SK-N-SH (cell line): ENCODE data around the gene FBN1. TPM values are rescaled to one million over a fixed set of nuclear protein-coding genes. Genes with fewer than 3 reads are reported as not detected.

Source experiments
- CTCF ChIA-PET: fragments of 300-600, 350-600 bp; formaldehyde crosslinking; extraction: SDS; loops from one replicate; lab custom pipeline; 2021; lab: Yijun Ruan, JAX
- POLR2A ChIA-PET: fragments of 350-600 bp; sonication (Branson Sonifier 250); formaldehyde crosslinking; extraction: SDS; loops from one replicate; lab custom pipeline; 2020; ENCODE audit warnings: antibody characterized with exemption, inconsistent platforms; lab: Yijun Ruan, JAX
- DNase-seq: peaks from one replicate; pipeline ENCODE4 v3.0.0; 2012
- H2AFZ ChIP-seq: fragments of 200-600 bp; sonication (generic); 2 replicates; pipeline ENCODE4 v1.8.1; 2016; ENCODE audit warnings: antibody characterized with exemption, mild to moderate bottlenecking, low read depth
- H3F3A ChIP-seq: fragments of 200-600 bp; sonication (generic); replicated peaks from 2 replicates; pipeline ENCODE3; 2016; ENCODE audit warnings: antibody characterized with exemption, mild to moderate bottlenecking; ENCODE audit not compliant: insufficient read depth
- H3K27ac ChIP-seq, 2 experiments: fragments of 200-500 bp in 1 of 2; fragments of 200-600 bp in 1 of 2; sonication (Bioruptor generic) in 1 of 2; sonication (generic), shearing (Covaris generic) in 1 of 2; 2 replicates each; pipeline versions ENCODE4 v1.5.1 to v1.6.1; 2014 to 2016; ENCODE audit warnings: low read depth in 2 of 2, inconsistent platforms in 1 of 2, low read length in 1 of 2, mild to moderate bottlenecking in 1 of 2, mixed read lengths in 1 of 2
- H3K27me3 ChIP-seq: fragments of 200-600 bp; sonication (generic), shearing (Covaris generic); 2 replicates; pipeline ENCODE4 v1.6.1; 2016; ENCODE audit warnings: mixed run types; ENCODE audit not compliant: insufficient read depth
- H3K36me3 ChIP-seq, 2 experiments: fragments of 200-500 bp in 1 of 2; fragments of 200-600 bp in 1 of 2; sonication (Bioruptor generic) in 1 of 2; sonication (generic) in 1 of 2; replicated peaks in 1 of 2; 2 replicates each; pipeline versions ENCODE3 to v1.5.1; 2014 to 2016; ENCODE audit warnings: low read length in 1 of 2, mild to moderate bottlenecking in 1 of 2; ENCODE audit not compliant: insufficient read depth in 2 of 2, control insufficient read depth in 1 of 2
- H3K4me1 ChIP-seq, 2 experiments: fragments of 200-500 bp in 1 of 2; fragments of 200-600 bp in 1 of 2; sonication (Bioruptor generic) in 1 of 2; sonication (generic), shearing (Covaris generic) in 1 of 2; 2 replicates each; pipeline versions ENCODE4 v1.5.1 to v1.6.1; 2014 to 2016; ENCODE audit warnings: low read depth in 1 of 2, low read length in 1 of 2, mixed run types in 1 of 2; ENCODE audit not compliant: insufficient read depth in 2 of 2, control insufficient read depth in 1 of 2
- H3K4me2 ChIP-seq: fragments of 200-600 bp; sonication (generic), shearing (Covaris generic); 2 replicates; pipeline ENCODE4 v1.6.1; 2017; ENCODE audit warnings: mixed run types
- H3K4me3 ChIP-seq, 2 experiments: fragments of 200-500 bp in 1 of 2; fragments of 200-600 bp in 1 of 2; sonication (Bioruptor generic) in 1 of 2; sonication (generic), shearing (Covaris generic) in 1 of 2; 2 replicates each; pipeline versions ENCODE4 v1.5.1 to v1.8.1; 2014 to 2016; ENCODE audit warnings: low read depth in 2 of 2, inconsistent platforms in 1 of 2, low read length in 1 of 2, mild to moderate bottlenecking in 1 of 2, mixed read lengths in 1 of 2, moderate library complexity in 1 of 2
- H3K79me2 ChIP-seq: fragments of 200-600 bp; sonication (generic); 2 replicates; pipeline ENCODE4 v1.8.1; 2017; ENCODE audit warnings: mild to moderate bottlenecking; ENCODE audit not compliant: insufficient read depth
- H3K9ac ChIP-seq: fragments of 200-600 bp; sonication (generic); 2 replicates; pipeline ENCODE4 v1.6.1; 2017; ENCODE audit warnings: mixed run types
- H3K9me2 ChIP-seq: fragments of 200-600 bp; sonication (generic); 2 replicates; pipeline ENCODE4 v1.6.1; 2017; ENCODE audit warnings: mixed run types
- H3K9me3 ChIP-seq: fragments of 200-600 bp; sonication (generic); 2 replicates; pipeline ENCODE4 v1.6.1; 2017; ENCODE audit warnings: mixed run types, mild to moderate bottlenecking, moderate library complexity
- H4K20me1 ChIP-seq: fragments of 200-600 bp; sonication (generic); 2 replicates; pipeline ENCODE4 v1.6.1; 2017; ENCODE audit warnings: mild to moderate bottlenecking, mixed run types; ENCODE audit not compliant: insufficient read depth
- EP300 ChIP-seq, 2 experiments: IDR thresholded peaks; 2 replicates each; pipeline versions ENCODE4 v1.4.0 to v1.6.1; 2012; ENCODE audit warnings: borderline replicate concordance in 1 of 2, low read depth in 1 of 2, low read length in 1 of 2
- EZH2phosphoT487 ChIP-seq: fragments of 200-600 bp; sonication (generic); IDR thresholded peaks from 2 replicates; pipeline ENCODE4 v1.6.1; 2017; ENCODE audit warnings: low read depth, mixed run types, mild to moderate bottlenecking, antibody characterized with exemption, moderate library complexity, borderline replicate concordance
- FOXJ3 ChIP-seq: sonication (generic); formaldehyde crosslinking; IDR thresholded peaks from 2 replicates; pipeline ENCODE4 v1.5.1; 2020; ENCODE audit warnings: mild to moderate bottlenecking, missing genetic modification reagents
- MEF2A ChIP-seq: IDR thresholded peaks from 2 replicates; pipeline ENCODE4 v1.4.0; 2012; ENCODE audit warnings: low read depth, borderline replicate concordance
- SIN3A ChIP-seq: IDR thresholded peaks from 2 replicates; pipeline ENCODE4 v1.6.1; 2012; ENCODE audit warnings: low read depth, mild to moderate bottlenecking, low read length, moderate library complexity, borderline replicate concordance
- TAF1 ChIP-seq: IDR thresholded peaks from 2 replicates; pipeline ENCODE4 v1.6.1; 2012; ENCODE audit warnings: low read depth, mild to moderate bottlenecking, low read length, moderate library complexity, borderline replicate concordance
- YY1 ChIP-seq: IDR thresholded peaks from 2 replicates; pipeline ENCODE4 v1.4.0; 2012; ENCODE audit warnings: low read depth, mild to moderate bottlenecking
- WGBS: methylation state at CpG from one replicate; pipeline ENCODE4 v1.1.6; 2017; ENCODE audit warnings: low lambda C conversion rate; 5-methylcytosine and 5-hydroxymethylcytosine counted together
- polyA plus RNA-seq, 3 experiments: library from polyadenylated mRNA; depleted of rRNA; stranded (reverse); fragments of >200 nt; gene quantifications; 2 replicates each; pipeline ENCODE4 v1.2.3, GENCODE V29; 2012
- TF ChIP-seq, protein P1 (sequence below): IDR thresholded peaks from 2 replicates; pipeline ENCODE4; 2012
- TF ChIP-seq, protein P2 (sequence below): IDR thresholded peaks from 2 replicates; pipeline ENCODE4 v1.4.0; 2012; ENCODE audit warnings: low read depth, borderline replicate concordance

Gene FBN1
- polyA plus RNA-seq, 1 of the 3 experiments (the other 2 are of a cell fraction): 248 TPM

DNA sequence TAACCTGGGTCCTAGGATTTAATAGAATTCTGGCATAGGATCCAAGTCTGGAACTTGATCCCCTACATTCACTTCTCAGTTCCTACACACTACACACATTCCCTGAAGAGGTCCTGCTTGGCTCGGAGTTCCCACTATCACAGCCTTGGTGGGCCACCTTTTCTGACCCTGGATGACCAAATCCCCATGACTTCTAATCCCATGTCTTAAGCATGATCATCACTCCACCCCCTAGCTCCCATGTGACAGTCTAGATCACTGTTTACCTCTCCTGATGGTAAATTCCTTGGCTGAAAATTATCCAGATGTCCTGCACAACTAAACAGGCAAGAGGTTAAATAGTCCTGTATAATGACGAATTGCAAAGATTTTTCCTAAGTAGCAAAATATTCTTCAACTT is 274.0 kb downstream of the FBN1 start:
- Histone ChIP-seq H4K20me1 (no peaks in the 10 kb centered on the region), H3K27me3 (no peaks in the 10 kb centered on the region), H2AFZ (no peak overlapping the region), H3K36me3 (no peaks in the 10 kb centered on the region), H3K4me2 (no peak overlapping the region), H3F3A (peaks cover 21% of the 10 kb centered on the region), H3K27ac (no peak overlapping the region), H3K9ac (no peak overlapping the region), H3K4me1 (peaks cover 0 to 3% of the 10 kb centered on the region in 2 experiments; a peak in 2 of 4 replicates), H3K9me2 (no peaks in the 10 kb centered on the region), H3K79me2 (no peaks in the 10 kb centered on the region), H3K9me3 (no peaks in the 10 kb centered on the region), H3K4me3 (no peak overlapping the region)
- TF ChIP-seq, protein P1, sequence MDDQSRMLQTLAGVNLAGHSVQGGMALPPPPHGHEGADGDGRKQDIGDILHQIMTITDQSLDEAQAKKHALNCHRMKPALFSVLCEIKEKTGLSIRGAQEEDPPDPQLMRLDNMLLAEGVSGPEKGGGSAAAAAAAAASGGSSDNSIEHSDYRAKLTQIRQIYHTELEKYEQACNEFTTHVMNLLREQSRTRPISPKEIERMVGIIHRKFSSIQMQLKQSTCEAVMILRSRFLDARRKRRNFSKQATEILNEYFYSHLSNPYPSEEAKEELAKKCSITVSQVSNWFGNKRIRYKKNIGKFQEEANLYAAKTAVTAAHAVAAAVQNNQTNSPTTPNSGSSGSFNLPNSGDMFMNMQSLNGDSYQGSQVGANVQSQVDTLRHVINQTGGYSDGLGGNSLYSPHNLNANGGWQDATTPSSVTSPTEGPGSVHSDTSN: no peak
- TF ChIP-seq, protein P2, sequence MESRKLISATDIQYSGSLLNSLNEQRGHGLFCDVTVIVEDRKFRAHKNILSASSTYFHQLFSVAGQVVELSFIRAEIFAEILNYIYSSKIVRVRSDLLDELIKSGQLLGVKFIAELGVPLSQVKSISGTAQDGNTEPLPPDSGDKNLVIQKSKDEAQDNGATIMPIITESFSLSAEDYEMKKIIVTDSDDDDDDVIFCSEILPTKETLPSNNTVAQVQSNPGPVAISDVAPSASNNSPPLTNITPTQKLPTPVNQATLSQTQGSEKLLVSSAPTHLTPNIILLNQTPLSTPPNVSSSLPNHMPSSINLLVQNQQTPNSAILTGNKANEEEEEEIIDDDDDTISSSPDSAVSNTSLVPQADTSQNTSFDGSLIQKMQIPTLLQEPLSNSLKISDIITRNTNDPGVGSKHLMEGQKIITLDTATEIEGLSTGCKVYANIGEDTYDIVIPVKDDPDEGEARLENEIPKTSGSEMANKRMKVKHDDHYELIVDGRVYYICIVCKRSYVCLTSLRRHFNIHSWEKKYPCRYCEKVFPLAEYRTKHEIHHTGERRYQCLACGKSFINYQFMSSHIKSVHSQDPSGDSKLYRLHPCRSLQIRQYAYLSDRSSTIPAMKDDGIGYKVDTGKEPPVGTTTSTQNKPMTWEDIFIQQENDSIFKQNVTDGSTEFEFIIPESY: no peak
- no peak for TF ChIP-seq EP300 (IDR thresholded peaks at IDR 0.05; ENCODE audit: borderline replicate concordance in 1 of 2, low read depth in 1 of 2, low read length in 1 of 2)
- no peak for TF ChIP-seq FOXJ3 (CRISPR knock-in tag)
- no peak for TF ChIP-seq YY1
- 20% methylated on average over 2 of the region's 2 CpGs for WGBS
- POLR2A ChIA-PET: no interaction called here
- DNase-seq: no peak
- CTCF ChIA-PET: no interaction called here

DNA sequence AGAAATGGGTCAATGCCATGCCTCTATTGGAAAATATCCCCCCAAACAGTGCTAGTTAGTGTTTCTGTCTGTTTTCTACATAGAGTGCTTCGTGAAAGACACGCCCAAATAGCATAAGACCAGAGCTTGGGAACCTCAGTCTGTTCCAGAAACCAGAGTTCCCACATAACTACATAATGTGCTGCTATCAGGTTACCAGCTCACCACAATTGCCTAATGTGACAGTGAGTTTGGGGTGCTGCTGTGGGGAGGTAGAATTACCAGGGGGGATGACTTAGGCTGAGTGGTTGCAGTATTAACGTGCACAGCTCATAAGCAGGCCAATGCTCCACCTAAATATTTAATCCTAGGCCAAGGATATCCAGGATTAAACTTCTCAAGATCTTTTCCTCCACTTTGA is 275.0 kb downstream of the FBN1 start:
- CTCF ChIA-PET: interaction anchor here (0.8 to 1.1 kb wide), 6 partner anchors 8 to 440 kb away, joined by 3 to 7 read pairs (median 3); partner anchors contain the start of gene CEP152
- WGBS: 82% methylated on average over 3 of the region's 3 CpGs
- no peak for DNase-seq
- no peak overlapping the region for H3K4me3 ChIP-seq
- no peaks in the 10 kb centered on the region for H3K36me3 ChIP-seq
- no peak overlapping the region; a peak in 1 of 4 replicates for H3K27ac ChIP-seq
- H3K27me3 ChIP-seq: no peaks in the 10 kb centered on the region
- peaks cover 18% of the 10 kb centered on the region for H3F3A ChIP-seq
- no peak overlapping the region for H2AFZ ChIP-seq
- H3K9ac ChIP-seq: no peak overlapping the region
- no peak for TF ChIP-seq FOXJ3 (CRISPR knock-in tag)
- TF ChIP-seq EZH2phosphoT487: no peak
- TF ChIP-seq MEF2A: no peak
- TF ChIP-seq TAF1: no peak
- TF ChIP-seq SIN3A: no peak
- peaks cover 0 to 3% of the 10 kb centered on the region in 2 experiments; a peak in 2 of 4 replicates for H3K4me1 ChIP-seq
- no peaks in the 10 kb centered on the region for H3K9me3 ChIP-seq
- H3K79me2 ChIP-seq: no peaks in the 10 kb centered on the region
- H3K9me2 ChIP-seq: no peaks in the 10 kb centered on the region
- H4K20me1 ChIP-seq: no peaks in the 10 kb centered on the region
- POLR2A ChIA-PET: no interaction called here
- H3K4me2 ChIP-seq: no peak overlapping the region
